GM12878 (cell line): ENCODE results near the gene GOSR2. TPM values are rescaled to one million over a fixed set of nuclear protein-coding genes. Genes with fewer than 3 reads are reported as not detected.
"Not testable (repeated sequence)": the region's sequence is repeated elsewhere in the genome, so short reads cannot be mapped to it uniquely, and the experiment has no call there.

Experiments
- ATAC-seq: fragments of 200-7000 bp; cut with Tn5 transposase; 3 replicates; pipeline ENCODE4 v1.9.1; 2020; ENCODE audit warnings: mild to moderate bottlenecking, moderate library complexity
- BruUV-seq: library from RNA; stranded (reverse); fragments of 400-500 nt; replicated peaks from 2 replicates; lab custom pipeline; 2021; lab: Mats Ljungman, UMichigan
- CTCF ChIA-PET: fragments of 300-600 bp; sonication (Branson Sonifier 250); formaldehyde crosslinking; extraction: SDS; loops from one replicate; lab custom pipeline; 2021; ENCODE audit warnings: inconsistent platforms; lab: Yijun Ruan, JAX
- POLR2A ChIA-PET: fragments of 350-600 bp; formaldehyde crosslinking; extraction: SDS; loops from one replicate; lab custom pipeline; 2021; ENCODE audit warnings: inconsistent platforms; lab: Charles Lee
- RAD21 ChIA-PET: fragments of 300-600 bp; sonication (Branson Sonifier 250); formaldehyde crosslinking; loops from one replicate; lab custom pipeline; 2023; ENCODE audit warnings: antibody characterized with exemption; ENCODE audit not compliant: unreplicated experiment; lab: Charles Lee
- SMC1A ChIA-PET: fragments of 300-600 bp; sonication (Branson Sonifier 250); formaldehyde crosslinking; loops from one replicate; lab custom pipeline; 2023; ENCODE audit not compliant: unreplicated experiment, uncharacterized antibody; lab: Charles Lee
- DNase-seq: peaks from one replicate; pipeline ENCODE4 v3.0.0-alpha.2; 2011; ENCODE audit warnings: low read depth, low spot score
- FAIRE-seq: peaks from 3 replicates; lab custom pipeline; 2011; peaks lifted over from hg19 to GRCh38; lab: Jason Lieb, UNC
- H2AFZ ChIP-seq: 2 replicates; pipeline ENCODE4 v1.6.0; 2011; ENCODE audit warnings: low read depth, low read length, control low read depth; ENCODE audit not compliant: control insufficient read depth
- H3K27ac ChIP-seq: 2 replicates; pipeline ENCODE4 v1.5.1; 2011; ENCODE audit warnings: control low read depth; ENCODE audit not compliant: control insufficient read depth, insufficient read depth
- H3K27me3 ChIP-seq, 2 experiments: replicated peaks in 1 of 2; 2 replicates each; pipeline versions ENCODE4 v1.6.0 to v1.6.1; 2011; ENCODE audit warnings: low read length in 1 of 2; ENCODE audit not compliant: control insufficient read depth in 2 of 2, insufficient read depth in 2 of 2
- H3K36me3 ChIP-seq, 2 experiments: 2 replicates each; pipeline ENCODE4 v1.5.1; 2011; ENCODE audit warnings: low read length in 1 of 2; ENCODE audit not compliant: control insufficient read depth in 2 of 2, insufficient read depth in 2 of 2
- H3K4me1 ChIP-seq: 2 replicates; pipeline ENCODE4 v1.6.1; 2011; ENCODE audit warnings: mild to moderate bottlenecking, low read length, moderate library complexity, mixed read lengths; ENCODE audit not compliant: control insufficient read depth, insufficient read depth
- H3K4me2 ChIP-seq: 2 replicates; pipeline ENCODE4 v1.6.0; 2011; ENCODE audit warnings: control low read depth; ENCODE audit not compliant: control insufficient read depth, insufficient read depth
- H3K4me3 ChIP-seq: fragments of 200-600 bp; sonication (generic); 2 replicates; pipeline ENCODE4 v1.5.1; 2016
- H3K79me2 ChIP-seq: 2 replicates; pipeline ENCODE4 v1.6.0; 2011; ENCODE audit warnings: low read length; ENCODE audit not compliant: control insufficient read depth, insufficient read depth
- H3K9ac ChIP-seq: 2 replicates; pipeline ENCODE4 v1.8.0; 2011; ENCODE audit warnings: low read length, control low read depth, mixed read lengths; ENCODE audit not compliant: control insufficient read depth, insufficient read depth
- H3K9me3 ChIP-seq: replicated peaks from 3 replicates; pipeline ENCODE4 v1.5.1; 2011; ENCODE audit warnings: mild to moderate bottlenecking, low read length; ENCODE audit not compliant: control insufficient read depth, insufficient read depth
- H4K20me1 ChIP-seq: 2 replicates; pipeline ENCODE4 v1.6.0; 2011; ENCODE audit not compliant: control insufficient read depth, insufficient read depth
- ASH2L ChIP-seq: fragments of 300-600, 200-600 bp; sonication (generic); IDR thresholded peaks from 2 replicates; pipeline ENCODE4 v1.6.1; 2017; ENCODE audit warnings: low read depth, mild to moderate bottlenecking, borderline replicate concordance
- ELK1 ChIP-seq: IDR thresholded peaks from 2 replicates; pipeline ENCODE4 v1.6.1; 2012; ENCODE audit warnings: low read depth, low read length, improper control_type of control experiment
- NFXL1 ChIP-seq: fragments of 450-650 bp; IDR thresholded peaks from 2 replicates; pipeline ENCODE4 v1.6.1; 2017; ENCODE audit warnings: antibody characterized with exemption, mild to moderate bottlenecking, borderline replicate concordance
- PKNOX1 ChIP-seq: fragments of 450-650 bp; IDR thresholded peaks from 2 replicates; pipeline ENCODE4 v1.6.1; 2016; ENCODE audit warnings: mild to moderate bottlenecking
- SKIL ChIP-seq: fragments of 450-650 bp; IDR thresholded peaks from 2 replicates; pipeline ENCODE4 v1.6.1; 2017; ENCODE audit warnings: mild to moderate bottlenecking, low read depth, inconsistent platforms; ENCODE audit not compliant: poor library complexity, severe bottlenecking
- TBL1XR1 ChIP-seq: IDR thresholded peaks from 2 replicates; pipeline ENCODE4 v1.6.1; 2012; ENCODE audit warnings: low read depth, low read length, improper control_type of control experiment
- ZBTB40 ChIP-seq: fragments of 450-650 bp; IDR thresholded peaks from 2 replicates; pipeline ENCODE4 v1.6.1; 2016; ENCODE audit warnings: mild to moderate bottlenecking, moderate library complexity, borderline replicate concordance
- ZNF24 ChIP-seq: fragments of 450-650 bp; IDR thresholded peaks from 2 replicates; pipeline ENCODE4 v1.6.1; 2017; ENCODE audit warnings: antibody characterized with exemption, mild to moderate bottlenecking
- WGBS: methylation state at CpG from one replicate; pipeline ENCODE4 v1.1.6; 2016; ENCODE audit warnings: low lambda C conversion rate; ENCODE audit not compliant: insufficient replicate concordance, insufficient coverage; ENCODE audit errors: missing lambda C conversion rate; 5-methylcytosine and 5-hydroxymethylcytosine counted together
- in situ Hi-C: fragments of 300-500 bp; cut with MboI; formaldehyde crosslinking; loops from 9 replicates; pipeline ENCODE4 v1.14.3; 2018; ENCODE audit warnings: mixed read lengths
- intact Hi-C: fragments of 100-400 bp; cut with micrococcal nuclease; formaldehyde crosslinking; loops from one replicate; pipeline ENCODE4 v1.14.2; 2022; ENCODE audit not compliant: unreplicated experiment
- polyA plus RNA-seq, 11 experiments: library from polyadenylated mRNA; depleted of rRNA in 4 of 11; unstranded in 6 of 11; stranded (reverse) in 5 of 11; fragments of >200 nt; fragmentation: Nextera tagmentation in 4 of 11; fragmentation: Illumina TruSeq in 1 of 11; extraction: Ambion mirVana in 4 of 11; extraction: Trizol in 1 of 11; gene quantifications; 1 replicate in 1 of 11; 2 replicates in 10 of 11; pipeline versions ENCODE4 v1.2.1 to v1.2.3, GENCODE V29; 2011 to 2016; ENCODE audit warnings: inconsistent platforms in 2 of 11, missing spikeins in 2 of 11, low read depth in 1 of 11
- total RNA-seq, 4 experiments: library from RNA; depleted of rRNA in 3 of 4; stranded (reverse); fragments of >200 nt in 3 of 4; fragmentation: Illumina TruSeq in 1 of 4; extraction: Trizol in 1 of 4; gene quantifications; 2 replicates each; pipeline versions ENCODE4 v1.2.1 to v1.2.3, GENCODE V29; 2013 to 2021

The GOSR2 gene
- total and polyA plus RNA-seq, 10 of the 15 experiments (the other 5 are each of a cell fraction or from before 2014, with no cell fraction given), result 30.1 to 64.5 (median 47.0) TPM

GRCh38 chr17:46917516-46917915, 5.4 kb upstream of the GOSR2 start (continued):
- TF ChIP-seq SKIL (no peak), ASH2L (no peak), NFXL1 (no peak), PKNOX1 (no peak), ZBTB40 (no peak), TBL1XR1 (no peak), ZNF24 (no peak), ELK1 (no peak)

- CTCF ChIA-PET, H3K4me1 ChIP-seq, intact Hi-C loops: not testable (repeated sequence)
Measured at GRCh38 chr17:46921962-46922361, 998 bp upstream of the GOSR2 start.

More at GRCh38 chr17:46921962-46922361, 998 bp upstream of the GOSR2 start:
- H3K9ac ChIP-seq, H3K36me3 ChIP-seq, H3K27ac ChIP-seq, H3K9me3 ChIP-seq, in situ Hi-C loops, H2AFZ ChIP-seq, ATAC-seq, H4K20me1 ChIP-seq, RAD21 ChIA-PET, H3K27me3 ChIP-seq, FAIRE-seq, POLR2A ChIA-PET, SMC1A ChIA-PET, DNase-seq, BruUV-seq: not testable (repeated sequence)
- 86% methylated on average over 4 of the region's 4 CpGs for WGBS
- Histone ChIP-seq H3K4me3 (peak overlapping the region; percentile 80), H3K79me2 (peaks cover 45% of the 10 kb centered on the region), H3K4me2 (peak overlapping the region; percentile 74; the same call in 1 of the 2 replicates)
